K562 (cell line): ENCODE results near the gene CTIF. TPM values are rescaled to one million over a fixed set of nuclear protein-coding genes. Genes with fewer than 3 reads are reported as not detected.

ENCODE experiments used
- ATAC-seq: fragments of 200-7000 bp; cut with Tn5 transposase; 3 replicates; pipeline ENCODE4 v1.9.1; 2020; ENCODE audit warnings: moderate library complexity
- BruUV-seq: library from RNA; stranded (reverse); fragments of 400-500 nt; replicated peaks from 2 replicates; lab custom pipeline; 2021; lab: Mats Ljungman, UMichigan
- CTCF ChIA-PET: fragments of 300-600 bp; formaldehyde crosslinking; extraction: SDS; loops from one replicate; lab custom pipeline; 2021; ENCODE audit warnings: low intra/inter-chr PET ratio; lab: Yijun Ruan, JAX
- POLR2A ChIA-PET: fragments of 300-600, 350-650 bp; sonication (Branson Sonifier 250); formaldehyde crosslinking; extraction: SDS; loops from one replicate; lab custom pipeline; 2021; ENCODE audit warnings: antibody characterized with exemption, inconsistent platforms; lab: Yijun Ruan, JAX
- DNase-seq, 4 experiments: peaks; one replicate each; pipeline versions ENCODE4 v3.0.0 to v3.0.0-alpha.2; 2011 to 2018; ENCODE audit warnings: low spot score in 3 of 4, mixed read lengths in 3 of 4; ENCODE audit errors: extremely low read depth in 1 of 4
- FAIRE-seq: peaks from 2 replicates; lab custom pipeline; 2011; peaks lifted over from hg19 to GRCh38; lab: Jason Lieb, UNC
- H2AFZ ChIP-seq: 2 replicates; pipeline ENCODE4 v1.6.0; 2011; ENCODE audit warnings: low read depth, low read length, control low read depth, inconsistent platforms
- H3K27ac ChIP-seq: fragments of 200-600 bp; 3 replicates; pipeline ENCODE4 v1.8.0; 2011; ENCODE audit warnings: low read depth, mild to moderate bottlenecking, control low read depth, inconsistent platforms, low read length, moderate library complexity, mixed read lengths; ENCODE audit errors: extremely low read depth
- H3K27me3 ChIP-seq, 2 experiments: fragments of 300-600 bp in 1 of 2; 2 replicates in 1 of 2; 3 replicates in 1 of 2; pipeline versions ENCODE4 v1.6.0 to v1.8.0; 2011; ENCODE audit warnings: inconsistent platforms in 2 of 2, low read length in 2 of 2, mild to moderate bottlenecking in 1 of 2, mixed read lengths in 1 of 2, moderate library complexity in 1 of 2; ENCODE audit not compliant: control insufficient read depth in 2 of 2, insufficient read depth in 2 of 2
- H3K36me3 ChIP-seq: fragments of 300-600 bp; 3 replicates; pipeline ENCODE4 v1.8.0; 2011; ENCODE audit warnings: mild to moderate bottlenecking, low read length, inconsistent platforms; ENCODE audit not compliant: control insufficient read depth, insufficient read depth
- H3K4me1 ChIP-seq, 2 experiments: fragments of 200-600 bp in 1 of 2; replicated peaks in 1 of 2; 2 replicates in 1 of 2; 3 replicates in 1 of 2; pipeline versions ENCODE4 v1.5.1 to v1.8.0; 2011; ENCODE audit warnings: inconsistent platforms in 2 of 2, low read length in 2 of 2, mild to moderate bottlenecking in 1 of 2, mixed read lengths in 1 of 2, moderate library complexity in 1 of 2; ENCODE audit not compliant: control insufficient read depth in 2 of 2, insufficient read depth in 2 of 2
- H3K4me2 ChIP-seq: 2 replicates; pipeline ENCODE4 v1.6.1; 2011; ENCODE audit warnings: low read length, control low read depth, inconsistent platforms, mixed read lengths; ENCODE audit not compliant: insufficient read depth
- H3K4me3 ChIP-seq: fragments of 200-600 bp; sonication (generic), shearing (Covaris generic); 2 replicates; pipeline ENCODE4 v1.5.1; 2016; ENCODE audit warnings: control low read depth, inconsistent platforms
- H3K79me2 ChIP-seq: fragments of 200-600 bp; 3 replicates; pipeline ENCODE4 v1.8.0; 2011; ENCODE audit warnings: low read length, inconsistent platforms; ENCODE audit not compliant: control insufficient read depth, insufficient read depth
- H3K9ac ChIP-seq, 2 experiments: 2 replicates each; pipeline versions ENCODE4 v1.6.0 to v1.6.1; 2011; ENCODE audit warnings: low read depth in 2 of 2, low read length in 2 of 2, control low read depth in 1 of 2, inconsistent platforms in 1 of 2, mild to moderate bottlenecking in 1 of 2, mixed read lengths in 1 of 2; ENCODE audit not compliant: insufficient read depth in 1 of 2
- H3K9me1 ChIP-seq: one replicate; pipeline ENCODE4 v1.6.0; 2011; ENCODE audit warnings: inconsistent platforms, mild to moderate bottlenecking, low read length, moderate library complexity; ENCODE audit not compliant: control insufficient read depth, insufficient read depth
- H3K9me3 ChIP-seq: replicated peaks from 2 replicates; pipeline ENCODE4 v1.5.1; 2011; ENCODE audit warnings: low read depth, low read length, inconsistent platforms; ENCODE audit not compliant: control insufficient read depth, insufficient read depth
- H4K20me1 ChIP-seq: replicated peaks from 2 replicates; pipeline ENCODE4 v1.6.1; 2011; ENCODE audit warnings: low read length, inconsistent platforms, mixed read lengths; ENCODE audit not compliant: control insufficient read depth, insufficient read depth
- ATF7 ChIP-seq: fragments of 450-650 bp; IDR thresholded peaks from 2 replicates; pipeline ENCODE4 v1.7.1; 2014; ENCODE audit warnings: mild to moderate bottlenecking, moderate library complexity
- CC2D1A ChIP-seq: fragments of 450-650 bp; IDR thresholded peaks from 2 replicates; pipeline ENCODE4 v1.6.1; 2017; ENCODE audit warnings: mild to moderate bottlenecking
- CHD2 ChIP-seq: IDR thresholded peaks from 2 replicates; pipeline ENCODE4 v1.6.1; 2011; ENCODE audit warnings: low read depth, low read length
- E2F4 ChIP-seq: sonication (generic); formaldehyde crosslinking; IDR thresholded peaks from 2 replicates; pipeline ENCODE4 v1.8.0; 2022; ENCODE audit warnings: mild to moderate bottlenecking, low read depth, missing genetic modification reagents
- ESRRA ChIP-seq: fragments of 450-650 bp; IDR thresholded peaks from 2 replicates; pipeline ENCODE4 v1.6.1; 2014; ENCODE audit warnings: low read depth, mild to moderate bottlenecking, moderate library complexity, borderline replicate concordance
- ETV6 ChIP-seq, 3 experiments: fragments of 150-350 bp in 1 of 3; sonication (generic) in 1 of 3; formaldehyde crosslinking in 1 of 3; IDR thresholded peaks; 2 replicates each; pipeline versions ENCODE4 v1.6.1 to v1.8.0; 2014 to 2022; ENCODE audit warnings: borderline replicate concordance in 2 of 3, low read depth in 2 of 3, antibody characterized with exemption in 1 of 3, low read length in 1 of 3, mild to moderate bottlenecking in 1 of 3, missing genetic modification reagents in 1 of 3
- GABPB1 ChIP-seq: sonication (generic); formaldehyde crosslinking; IDR thresholded peaks from 2 replicates; pipeline ENCODE4 v1.8.0; 2022; ENCODE audit warnings: mild to moderate bottlenecking, missing genetic modification reagents
- L3MBTL2 ChIP-seq: fragments of 450-650 bp; IDR thresholded peaks from 2 replicates; pipeline ENCODE4 v1.6.1; 2016; ENCODE audit warnings: mild to moderate bottlenecking, moderate library complexity
- MED1 ChIP-seq: sonication (generic); formaldehyde crosslinking; IDR thresholded peaks from 2 replicates; pipeline ENCODE4 v1.8.1; 2023; ENCODE audit warnings: missing genetic modification reagents, borderline replicate concordance
- MEIS2 ChIP-seq: fragments of 450-650 bp; IDR thresholded peaks from 2 replicates; pipeline ENCODE4 v1.6.1; 2014; ENCODE audit warnings: mild to moderate bottlenecking; ENCODE audit not compliant: partially characterized antibody
- MXD1 ChIP-seq: fragments of 250-450 bp; sonication (Bioruptor Pico); IDR thresholded peaks from 2 replicates; pipeline ENCODE4 v1.8.0; 2021; ENCODE audit warnings: borderline replicate concordance, mild to moderate bottlenecking, moderate library complexity; ENCODE audit not compliant: poor library complexity, severe bottlenecking
- NFE2 ChIP-seq: IDR thresholded peaks from 2 replicates; pipeline ENCODE4 v1.6.1; 2014; ENCODE audit warnings: antibody characterized with exemption, low read depth
- NFE2L1 ChIP-seq: fragments of 450-650 bp; IDR thresholded peaks from 2 replicates; pipeline ENCODE4 v1.6.1; 2016; ENCODE audit warnings: missing genetic modification characterization, low read depth, mild to moderate bottlenecking, missing compliant biosample characterization, moderate library complexity, borderline replicate concordance
- NFIX ChIP-seq: fragments of 250-450 bp; sonication (Bioruptor Pico); IDR thresholded peaks from 2 replicates; pipeline ENCODE4 v1.4.0; 2020; ENCODE audit warnings: low read depth, mild to moderate bottlenecking, moderate library complexity
- NR0B1 ChIP-seq: fragments of 450-650 bp; IDR thresholded peaks from one replicate; pipeline ENCODE4 v1.6.1; 2018; ENCODE audit warnings: mild to moderate bottlenecking, moderate library complexity; ENCODE audit not compliant: partially characterized antibody
- PRPF4 ChIP-seq: fragments of 200-400 bp; formaldehyde crosslinking; IDR thresholded peaks from one replicate; pipeline ENCODE4 v1.6.1; 2017; ENCODE audit warnings: low read length, low read depth, mild to moderate bottlenecking; ENCODE audit not compliant: insufficient read depth, poor library complexity, severe bottlenecking
- SP2 ChIP-seq: IDR thresholded peaks from 2 replicates; pipeline ENCODE4 v1.6.1; 2011; ENCODE audit warnings: mild to moderate bottlenecking, low read depth, low read length, moderate library complexity; ENCODE audit not compliant: poor library complexity, severe bottlenecking; ENCODE audit errors: extremely low read depth
- WHSC1 ChIP-seq: IDR thresholded peaks from one replicate; pipeline ENCODE4 v1.6.1; 2012; ENCODE audit warnings: low read length, control low read depth, inconsistent platforms
- ZBTB7A ChIP-seq: IDR thresholded peaks from 2 replicates; pipeline ENCODE4 v1.6.1; 2011; ENCODE audit warnings: low read depth, mild to moderate bottlenecking, low read length, moderate library complexity, borderline replicate concordance; ENCODE audit not compliant: control insufficient read depth
- ZNF143 ChIP-seq: sonication (generic); formaldehyde crosslinking; IDR thresholded peaks from 2 replicates; pipeline ENCODE4 v1.9.0; 2022; ENCODE audit warnings: mild to moderate bottlenecking, missing genetic modification reagents
- WGBS: fragments of 100-300 bp; shearing (Covaris generic); methylation state at CpG from one replicate; pipeline ENCODE4 v1.1.6; 2016; ENCODE audit warnings: low coverage, mixed read lengths; ENCODE audit not compliant: insufficient coverage; ENCODE audit errors: missing lambda C conversion rate; 5-methylcytosine and 5-hydroxymethylcytosine counted together
- in situ Hi-C: fragments of 300-500 bp; cut with MboI; formaldehyde crosslinking; loops from 4 replicates; pipeline ENCODE4 v1.15.0; 2018; ENCODE audit warnings: inconsistent platforms, mixed read lengths
- intact Hi-C: fragments of 100-400 bp; cut with micrococcal nuclease; formaldehyde crosslinking; loops from 2 replicates; pipeline ENCODE4 v1.14.2; 2022
- polyA plus RNA-seq, 8 experiments: library from polyadenylated mRNA; depleted of rRNA in 4 of 8; stranded (reverse) in 5 of 8; unstranded in 3 of 8; fragments of >200 nt; fragmentation: Nextera tagmentation in 2 of 8; fragmentation: Illumina TruSeq in 1 of 8; extraction: Ambion mirVana in 2 of 8; extraction: Trizol in 1 of 8; gene quantifications; 2 replicates each; pipeline versions ENCODE4 v1.2.1 to v1.2.3, GENCODE V29; 2011 to 2014; ENCODE audit warnings: inconsistent platforms in 1 of 8, missing spikeins in 1 of 8
- total RNA-seq, 7 experiments: library from RNA; depleted of rRNA in 6 of 7; stranded (reverse); fragments of >200 nt in 6 of 7; fragmentation: Illumina TruSeq in 2 of 7; extraction: Trizol in 2 of 7; gene quantifications; 2 replicates each; pipeline versions ENCODE4 v1.2.1 to v1.2.3, GENCODE V29; 2011 to 2021; ENCODE audit warnings: low replicate concordance in 1 of 7

The CTIF gene
- total and polyA plus RNA-seq, 9 of the 15 experiments (the other 6 are each of a cell fraction or from before 2014, with no cell fraction given) = 0.17 to 11.5 (median 2.2) TPM

- POLR2A ChIA-PET = no interaction called here
- intact Hi-C loops = loop anchor here (2.0 to 10.0 kb wide), 5 partner anchors 97 to 739 kb away; no protein-coding TSS in a partner anchor
- Histone ChIP-seq H4K20me1 (no peaks in the 10 kb centered on the region), H3K9ac (no peak overlapping the region), H3K4me1 (peaks cover 0 to 7% of the 10 kb centered on the region in 2 experiments; a peak in 2 of 5 replicates), H3K9me1 (no peaks in the 10 kb centered on the region), H3K27ac (no peak overlapping the region), H3K4me3 (no peak overlapping the region), H3K36me3 (no peaks in the 10 kb centered on the region), H3K9me3 (no peaks in the 10 kb centered on the region), H3K4me2 (no peak overlapping the region), H3K27me3 (no peaks in the 10 kb centered on the region), H3K79me2 (no peaks in the 10 kb centered on the region), H2AFZ (no peak overlapping the region)
- CTCF ChIA-PET = interaction anchor here (0.5 to 1.9 kb wide), 4 partner anchors 563 to 1521 kb away, joined by 3 to 9 read pairs (median 3); no protein-coding TSS in a partner anchor
- peak; percentile 97 for ATAC-seq
- in situ Hi-C loops = loop anchor here (10.0 to 25.0 kb wide), 4 partner anchors 512 to 1187 kb away; no protein-coding TSS in a partner anchor
- WGBS = 16% methylated on average over 8 of the region's 10 CpGs
- BruUV-seq = no TSS peak
- DNase-seq = peak; percentile 73 to 79 (median 77)
- peak; percentile 78 for FAIRE-seq
- TF ChIP-seq MXD1 (CRISPR knock-in tag) (no peak), ETV6 (IDR thresholded peaks at IDR 0.05; ENCODE audit: borderline replicate concordance in 1 of 2, low read depth in 2 of 2, low read length in 1 of 2) (no peak), ETV6 (CRISPR knock-in tag; IDR thresholded peaks at IDR 0.05; ENCODE audit: borderline replicate concordance) (no peak), E2F4 (no peak), MEIS2 (no peak), CC2D1A (0 out of 2 replicates have a peak, but pooled peaks have one; percentile 20), NFE2L1 (tag) (no peak), GABPB1 (CRISPR knock-in tag) (0 out of 2 replicates have a peak, but pooled peaks have one; percentile 29), NR0B1 (no peak), SP2 (no peak), L3MBTL2 (peak; percentile 27; the same call in 1 of the 2 replicates), WHSC1 (no peak), MED1 (CRISPR knock-in tag) (no peak), ESRRA (no peak), ZBTB7A (no peak), ATF7 (no peak), ZNF143 (CRISPR knock-in tag) (no peak), NFIX (CRISPR knock-in tag) (no peak), NFE2 (no peak), PRPF4 (no peak), CHD2 (no peak)
Measured at GRCh38 chr18:48675352-48675761, 136.5 kb downstream of the CTIF start.
